ENCODE data around the gene CCDC102A.

- TF ChIP-seq CTCF (IDR thresholded peaks at IDR 0.05): no peak
- TF ChIP-seq EP300 (IDR thresholded peaks at IDR 0.05): no peak
- TF ChIP-seq POLR2A (IDR thresholded peaks at IDR 0.05): no peak
Measured at GRCh38 chr16:57572978-57573728, 36.8 kb upstream of the CCDC102A start.

Measured in suprapubic skin (tissue), 3 donors.